GM10847 (cell line): ENCODE data around the gene GPRASP3.

Experiments
- POLR2A ChIP-seq: IDR thresholded peaks from 2 replicates; pipeline ENCODE4 v1.6.1; 2011; ENCODE audit not compliant: insufficient read length; ENCODE audit errors: extremely low read depth

GPRASP3 gene

DNA sequence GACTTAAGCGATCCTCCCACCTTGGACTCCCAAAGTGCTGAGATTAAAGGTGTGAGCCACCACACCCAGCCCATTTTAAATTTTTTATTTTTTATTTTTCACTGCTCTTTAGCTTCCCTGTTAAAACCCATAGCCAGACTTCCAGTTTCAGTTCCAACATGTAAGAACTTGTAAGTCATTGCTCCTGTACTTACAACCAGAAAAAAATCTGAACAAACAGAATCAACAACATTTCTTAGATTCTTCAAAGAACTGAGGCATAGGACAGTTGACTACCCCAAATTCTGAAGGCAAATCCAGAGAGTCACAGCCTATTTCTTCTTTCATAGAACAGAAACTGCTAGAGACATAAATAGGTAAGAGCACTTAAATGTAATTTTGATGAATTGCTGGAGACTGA, 8.1 kb downstream of the GPRASP3 start:
- TF ChIP-seq POLR2A: no peak

DNA sequence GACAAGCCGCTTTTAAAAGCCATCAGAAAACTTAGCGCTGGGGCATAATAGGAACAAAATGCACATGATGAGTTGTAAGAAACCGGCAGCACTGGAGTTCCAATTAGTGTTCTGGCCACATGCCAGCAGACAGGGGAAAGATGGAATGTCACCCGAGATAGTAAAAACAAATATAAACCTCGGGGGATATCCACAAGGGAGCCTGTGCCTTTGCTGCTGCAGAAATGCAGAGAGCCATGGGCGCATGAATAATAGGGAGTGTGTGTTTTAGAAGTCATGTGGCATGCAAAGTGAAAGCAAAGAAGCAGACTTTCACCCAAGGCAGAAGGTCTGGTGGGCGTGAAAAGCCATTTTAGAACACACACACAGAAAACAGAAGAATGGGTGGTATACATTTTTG, 19.1 kb downstream of the GPRASP3 start:
- TF ChIP-seq POLR2A: no peak

DNA sequence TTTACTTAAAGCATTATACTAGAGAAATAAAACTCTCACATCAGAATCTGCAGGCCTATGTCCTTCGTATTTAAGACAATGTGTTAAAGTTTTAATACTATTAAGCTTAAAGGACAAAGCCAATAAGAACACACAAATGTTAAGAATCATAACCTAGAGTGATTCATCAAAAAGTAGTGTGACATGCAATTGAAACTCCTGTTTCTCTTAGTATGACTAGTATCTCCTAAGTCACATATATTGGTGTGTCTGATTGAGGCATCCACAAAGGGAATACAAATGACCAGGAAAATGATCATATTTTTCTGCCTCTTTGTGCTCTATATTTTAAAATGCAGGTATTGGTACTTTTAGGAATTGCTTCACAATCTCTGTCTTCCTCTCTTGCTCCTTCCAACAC, 23.8 kb downstream of the GPRASP3 start:
- no peak for TF ChIP-seq POLR2A

DNA sequence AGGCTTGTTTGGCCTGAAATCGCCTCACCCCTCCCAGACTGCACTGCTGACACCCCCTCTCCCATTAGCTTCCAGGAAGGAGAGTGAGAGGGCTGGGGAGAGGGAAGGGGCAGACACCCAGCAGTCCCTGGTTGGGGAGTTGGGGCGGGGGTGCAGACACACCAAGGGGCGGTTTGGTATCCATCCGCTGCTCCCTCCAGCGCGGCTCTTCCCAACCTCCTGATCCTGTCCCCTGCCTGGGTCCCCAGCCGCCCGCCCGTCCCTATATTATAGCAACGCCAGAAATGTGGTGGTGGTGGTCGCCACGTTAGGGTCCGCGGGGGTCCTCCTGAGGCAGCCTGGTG, 24.9 kb downstream of the GPRASP3 start:
- TF ChIP-seq POLR2A: no peak

DNA sequence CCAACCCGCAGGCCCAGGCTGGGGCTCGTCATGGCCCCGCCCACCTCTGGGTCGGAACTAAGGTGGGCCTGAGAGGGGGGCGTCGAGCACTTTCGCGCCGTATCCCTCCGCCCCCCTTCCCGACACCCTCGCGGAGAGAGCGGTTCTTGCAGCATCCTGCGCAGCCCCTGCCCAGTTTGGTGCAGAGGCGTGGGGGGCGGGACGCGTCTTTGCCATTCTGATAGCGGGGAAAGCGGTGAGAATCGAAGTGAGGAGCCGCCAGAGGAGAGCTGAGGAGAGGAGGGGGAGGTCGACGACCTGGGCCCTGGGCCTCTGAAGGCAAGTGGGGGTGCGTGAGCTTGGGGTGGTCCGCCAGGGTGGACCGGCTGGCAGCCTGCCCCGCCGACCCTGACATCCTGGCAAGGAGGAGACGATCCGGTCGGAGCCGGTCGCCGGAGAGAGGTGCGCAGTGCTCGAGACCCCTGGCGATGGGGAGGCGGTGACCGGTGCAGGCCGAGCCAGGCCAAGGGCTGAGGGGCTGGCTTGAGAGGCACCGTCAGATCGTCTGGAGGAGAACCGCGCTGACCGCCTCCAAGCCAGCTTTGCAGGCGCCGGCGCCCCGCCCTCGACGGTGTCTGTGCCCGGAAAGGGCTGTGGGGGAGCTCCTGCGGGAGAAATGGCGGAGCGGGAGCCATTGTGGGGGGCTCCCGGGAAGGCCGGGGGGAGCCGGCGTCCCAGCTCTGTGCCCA, 25.5 kb downstream of the GPRASP3 start:
- TF ChIP-seq POLR2A: no peak

DNA sequence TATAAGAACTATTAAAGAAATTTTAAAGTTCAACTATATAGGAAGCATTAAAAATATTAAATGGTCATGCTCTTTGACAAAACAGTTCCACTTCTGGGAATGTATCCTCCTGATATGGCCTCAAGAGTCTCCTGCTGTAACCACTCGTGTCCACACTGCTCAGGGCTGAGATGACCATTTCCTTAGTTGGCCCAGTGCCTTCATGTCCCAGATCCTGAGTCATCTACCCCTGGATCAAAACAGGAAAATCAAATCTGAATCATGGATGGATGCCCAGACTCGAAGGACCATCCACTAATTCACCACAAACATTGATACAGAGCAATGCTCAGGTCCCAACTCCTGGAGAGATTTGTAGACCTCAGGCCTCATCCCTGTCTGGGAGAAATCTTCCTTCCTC, 44.7 kb downstream of the GPRASP3 start:
- no peak for TF ChIP-seq POLR2A

DNA sequence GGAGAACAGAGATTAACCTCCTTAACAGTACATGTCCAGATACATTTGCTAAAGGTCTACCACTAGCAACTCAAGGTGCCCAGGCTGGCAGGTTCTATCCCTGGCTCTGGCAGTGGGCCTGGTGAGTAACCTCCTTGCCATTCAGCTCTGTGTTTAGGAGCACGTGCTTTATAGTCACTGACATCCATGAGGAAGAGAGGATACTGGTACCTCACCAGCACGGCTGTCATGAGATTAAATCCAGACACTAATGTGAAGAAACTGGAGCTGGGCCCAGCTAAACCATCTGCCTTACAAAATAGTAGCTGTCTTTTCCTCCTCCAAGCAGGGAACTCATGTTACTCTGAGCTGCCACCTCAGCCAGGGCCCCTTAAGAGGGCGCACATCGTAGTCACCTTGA, 45.3 kb downstream of the GPRASP3 start:
- no peak for TF ChIP-seq POLR2A

DNA sequence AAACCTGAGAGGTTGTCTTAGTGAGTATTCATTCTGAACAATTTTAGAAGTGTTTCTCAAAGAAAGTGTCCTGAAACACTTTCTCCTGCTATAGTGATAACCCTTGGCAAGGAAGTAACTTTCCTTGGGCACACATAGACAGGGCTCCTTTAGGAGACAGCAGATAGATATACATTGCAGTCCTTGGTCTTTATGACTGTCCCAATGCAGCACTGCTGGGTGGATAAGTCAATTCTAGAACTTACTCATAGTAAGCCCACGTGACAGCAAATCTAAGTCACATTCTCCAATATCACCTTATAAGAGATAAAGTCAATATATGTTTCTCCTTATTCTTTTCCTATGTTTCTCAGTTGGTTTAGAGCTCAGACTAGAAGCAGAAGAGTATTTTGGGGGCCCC, 46.7 kb downstream of the GPRASP3 start:
- TF ChIP-seq POLR2A: no peak

DNA sequence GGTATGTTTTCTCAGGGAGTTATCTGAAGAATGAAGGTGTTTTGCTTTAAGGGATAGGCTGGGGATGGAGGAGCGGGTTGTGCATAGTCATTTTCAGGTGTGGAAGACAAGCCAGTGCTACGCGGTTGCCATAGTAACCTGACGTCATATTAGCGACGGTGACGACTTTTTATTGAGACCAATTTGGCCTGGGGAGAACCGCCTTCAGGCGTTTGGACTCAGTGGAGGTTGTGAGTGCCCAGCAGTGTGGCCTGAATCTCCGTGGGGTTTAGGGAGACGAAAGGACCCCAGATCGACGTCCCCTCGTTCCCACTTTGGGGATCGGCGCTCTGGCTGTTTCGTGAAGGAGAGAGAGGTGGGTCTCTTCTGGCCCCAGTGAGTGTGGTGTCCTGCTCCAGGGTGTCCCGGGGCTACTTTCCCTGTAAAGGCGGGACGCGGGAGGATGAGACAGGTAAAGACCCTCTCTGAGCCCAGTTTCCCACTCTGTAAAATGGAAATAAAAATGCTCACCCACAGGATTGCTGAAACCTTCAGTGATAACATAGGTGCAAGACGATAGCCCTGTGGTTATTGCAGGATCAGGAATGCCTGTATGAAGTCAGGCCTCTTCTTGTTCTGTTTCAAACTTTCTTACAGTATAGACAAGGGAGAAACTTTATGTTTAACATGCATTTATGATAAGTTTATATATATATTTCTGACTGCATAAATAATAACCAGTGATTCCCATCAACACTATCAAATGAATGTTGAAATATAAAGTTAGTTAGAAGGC, 48.6 kb downstream of the GPRASP3 start:
- no peak for TF ChIP-seq POLR2A
